ENCODE data around the gene SPTSSA. TPM values are rescaled to one million over a fixed set of nuclear protein-coding genes. Genes with fewer than 3 reads are reported as not detected.
A peak's percentile ranks its signal among the peaks of the same experiment; 100 is the strongest.
"Not testable (repeated sequence)": the region's sequence is repeated elsewhere in the genome, so short reads cannot be mapped to it uniquely, and the experiment has no call there.

The SPTSSA gene
- 10 to 100 TPM; 27.8 to 38.8 (median 34.4) TPM for polyA plus RNA-seq (ENCODE audit: insufficient read depth in 1 of 5, insufficient read length in 5 of 5, low replicate concordance in 1 of 5)
- long read RNA-seq, donor 1, transcript SPTSSA-201 (2 exons, 2,777 nt): major isoform, 55 of 55 reads
- long read RNA-seq, donor 1, partial matches to known transcripts: 0 of 55 reads
- long read RNA-seq, donor 1, other reads (novel, unspliced or antisense): 0 of 55 reads
- long read RNA-seq, donor 2, transcript SPTSSA-201 (2 exons, 2,777 nt): major isoform, 36 of 36 reads
- long read RNA-seq, donor 2, partial matches to known transcripts: 0 of 36 reads
- long read RNA-seq, donor 2, other reads (novel, unspliced or antisense): 0 of 36 reads
- long read RNA-seq, donor 3, transcript SPTSSA-201 (2 exons, 2,777 nt): major isoform, 33 of 33 reads
- long read RNA-seq, donor 3, partial matches to known transcripts: 0 of 33 reads
- long read RNA-seq, donor 3, other reads (novel, unspliced or antisense): 0 of 33 reads
- long read RNA-seq, donor 4, transcript SPTSSA-201 (2 exons, 2,777 nt): major isoform, 25 of 25 reads
- long read RNA-seq, donor 4, partial matches to known transcripts: 0 of 25 reads
- long read RNA-seq, donor 4, other reads (novel, unspliced or antisense): 0 of 25 reads
- long read RNA-seq, donor 5, transcript SPTSSA-201 (2 exons, 2,777 nt): major isoform, 86 of 86 reads
- long read RNA-seq, donor 5, partial matches to known transcripts: 0 of 86 reads
- long read RNA-seq, donor 5, other reads (novel, unspliced or antisense): 0 of 86 reads
- long read RNA-seq, donor 6, transcript SPTSSA-201 (2 exons, 2,777 nt): major isoform, 46 of 46 reads
- long read RNA-seq, donor 6, partial matches to known transcripts: 0 of 46 reads
- long read RNA-seq, donor 6, other reads (novel, unspliced or antisense): 0 of 46 reads
- long read RNA-seq, donor 7, transcript SPTSSA-201 (2 exons, 2,777 nt): major isoform, 34 of 70 reads
- long read RNA-seq, donor 7, partial matches to known transcripts: 36 of 70 reads
- long read RNA-seq, donor 7, other reads (novel, unspliced or antisense): 0 of 70 reads
- long read RNA-seq, donor 8, transcript SPTSSA-201 (2 exons, 2,777 nt): major isoform, 21 of 21 reads
- long read RNA-seq, donor 8, partial matches to known transcripts: 0 of 21 reads
- long read RNA-seq, donor 8, other reads (novel, unspliced or antisense): 0 of 21 reads

GRCh38 chr14:34462132-34462893 is at the start of gene SPTSSA:
Gene SPTSSA, minus strand, starts transcription at chr14:34462240. Its CDS starts 33 bp downstream, at chr14:34462207.
- peak; percentile 87 for DNase-seq

- DNase-seq: no peak
These were observed 45.8 kb upstream of the SPTSSA start for GRCh38 chr14:34507884-34508283.

GRCh38 chr14:34507459-34507858 is 45.4 kb upstream of the SPTSSA start:
- DNase-seq: no peak

GRCh38 chr14:34505124-34505491 is 43.1 kb upstream of the SPTSSA start:
- DNase-seq: not testable (repeated sequence)

- not testable (repeated sequence) for DNase-seq
These were observed 42.0 kb upstream of the SPTSSA start for GRCh38 chr14:34504027-34504426.

- no peak for DNase-seq
These were observed 40.6 kb upstream of the SPTSSA start for GRCh38 chr14:34502545-34503225.

- DNase-seq: no peak
These were observed 40.0 kb upstream of the SPTSSA start for GRCh38 chr14:34502001-34502400.

GRCh38 chr14:34501004-34501580 is 39.1 kb upstream of the SPTSSA start:
- no peak for DNase-seq

GRCh38 chr14:34498684-34499412 is 36.8 kb upstream of the SPTSSA start:
- DNase-seq: no peak

- peak; percentile 51 to 73 for DNase-seq
These were observed 34.9 kb upstream of the SPTSSA start for GRCh38 chr14:34496679-34497513.

- DNase-seq: no peak
These were observed 34.1 kb upstream of the SPTSSA start for GRCh38 chr14:34496007-34496678.

- no peak for DNase-seq
These were observed 27.3 kb upstream of the SPTSSA start for GRCh38 chr14:34489324-34489723.

GRCh38 chr14:34488528-34488927 is 26.5 kb upstream of the SPTSSA start:
- no peak for DNase-seq

GRCh38 chr14:34484726-34485125 is 22.7 kb upstream of the SPTSSA start:
- DNase-seq: no peak

GRCh38 chr14:34482463-34482862 is 20.4 kb upstream of the SPTSSA start:
- DNase-seq: no peak

- no peak for DNase-seq
These were observed 17.7 kb upstream of the SPTSSA start for GRCh38 chr14:34479694-34480093.

- DNase-seq: no peak
These were observed 16.2 kb upstream of the SPTSSA start for GRCh38 chr14:34478261-34478660.

GRCh38 chr14:34476036-34476435 is 14.0 kb upstream of the SPTSSA start:
- not testable (repeated sequence) for DNase-seq

Data from right lung (tissue), 10 donors.